ENCODE measurements around the gene TRIM25. TPM values are rescaled to one million over a fixed set of nuclear protein-coding genes. Genes with fewer than 3 reads are reported as not detected.

Gene TRIM25
- total RNA-seq, 1 experiment from 2014 or later = 92.8 TPM

DNA sequence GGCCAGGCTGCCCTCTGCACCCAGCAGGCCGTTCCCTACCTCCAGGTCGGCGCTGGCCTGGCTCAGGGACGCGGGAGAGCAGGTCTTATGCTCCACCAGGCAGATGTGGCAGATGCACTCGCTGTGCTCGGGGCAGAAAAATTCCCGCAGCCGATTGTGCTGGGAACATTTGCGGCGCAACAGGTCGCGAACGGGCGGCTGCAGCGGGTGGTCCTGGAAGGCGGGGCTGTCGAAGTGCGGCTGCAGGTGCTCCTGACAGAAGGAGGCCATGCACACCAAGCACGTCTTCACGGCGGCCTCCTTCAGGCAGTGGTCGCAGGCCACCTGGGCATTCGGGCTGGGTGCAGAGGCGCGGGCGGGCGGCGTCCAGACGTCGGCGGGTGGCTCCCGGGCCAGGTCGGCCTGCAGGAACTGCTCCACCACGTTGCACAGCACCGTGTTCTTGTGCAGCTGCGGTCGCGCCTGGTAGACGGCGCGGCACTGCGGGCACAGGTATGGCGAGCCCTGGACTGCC is 439 bp downstream of the TRIM25 start:
- intact Hi-C loops (cut with micrococcal nuclease; ENCODE audit: unreplicated experiment) = loop anchor here (5.0 kb wide), 1 partner anchor 126 kb away; no protein-coding TSS in a partner anchor
- H3K4me3 ChIP-seq = peak overlapping the region; percentile 83
- H3K9me3 ChIP-seq (ENCODE audit: insufficient read depth, low read depth) = peaks cover 10% of the 10 kb centered on the region; the same call in 1 of the 2 replicates
- CTCF ChIA-PET = interaction anchor here (0.6 kb wide), 1 partner anchor 102 kb away, joined by 7 read pairs; no protein-coding TSS in a partner anchor
- peak overlapping the region; percentile 86 for H2AFZ ChIP-seq
- H3K36me3 ChIP-seq (ENCODE audit: low read depth) = peaks cover 21% of the 10 kb centered on the region
- H3K27me3 ChIP-seq (ENCODE audit: insufficient read depth, low read depth) = no peaks in the 10 kb centered on the region
- H4K20me1 ChIP-seq (ENCODE audit: insufficient read depth) = peaks cover 8% of the 10 kb centered on the region; the same call in 1 of the 2 replicates
- peak overlapping the region; percentile 94 for H3K4me2 ChIP-seq
- H3K9me2 ChIP-seq (ENCODE audit: insufficient read depth) = no peaks in the 10 kb centered on the region
- H3K27ac ChIP-seq = peak overlapping the region; percentile 99
- peaks cover 38% of the 10 kb centered on the region for H3F3A ChIP-seq (ENCODE audit: insufficient read depth, low read depth)
- peaks cover 49% of the 10 kb centered on the region for H3K4me1 ChIP-seq (replicated peaks; ENCODE audit: insufficient read depth)
- TF ChIP-seq EZH2 (IDR thresholded peaks at IDR 0.05; ENCODE audit: low read depth) = no peak
- TF ChIP-seq, protein P1, sequence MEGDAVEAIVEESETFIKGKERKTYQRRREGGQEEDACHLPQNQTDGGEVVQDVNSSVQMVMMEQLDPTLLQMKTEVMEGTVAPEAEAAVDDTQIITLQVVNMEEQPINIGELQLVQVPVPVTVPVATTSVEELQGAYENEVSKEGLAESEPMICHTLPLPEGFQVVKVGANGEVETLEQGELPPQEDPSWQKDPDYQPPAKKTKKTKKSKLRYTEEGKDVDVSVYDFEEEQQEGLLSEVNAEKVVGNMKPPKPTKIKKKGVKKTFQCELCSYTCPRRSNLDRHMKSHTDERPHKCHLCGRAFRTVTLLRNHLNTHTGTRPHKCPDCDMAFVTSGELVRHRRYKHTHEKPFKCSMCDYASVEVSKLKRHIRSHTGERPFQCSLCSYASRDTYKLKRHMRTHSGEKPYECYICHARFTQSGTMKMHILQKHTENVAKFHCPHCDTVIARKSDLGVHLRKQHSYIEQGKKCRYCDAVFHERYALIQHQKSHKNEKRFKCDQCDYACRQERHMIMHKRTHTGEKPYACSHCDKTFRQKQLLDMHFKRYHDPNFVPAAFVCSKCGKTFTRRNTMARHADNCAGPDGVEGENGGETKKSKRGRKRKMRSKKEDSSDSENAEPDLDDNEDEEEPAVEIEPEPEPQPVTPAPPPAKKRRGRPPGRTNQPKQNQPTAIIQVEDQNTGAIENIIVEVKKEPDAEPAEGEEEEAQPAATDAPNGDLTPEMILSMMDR (conservative IDR thresholded peaks at IDR 0.05) = no peak
- no TSS peak for BruUV-seq (replicated peaks)
- no peak for DNase-seq
- POLR2A ChIA-PET (ENCODE audit: unreplicated experiment) = interaction anchor here (0.6 to 0.7 kb wide), 3 partner anchors 12 to 158 kb away, joined by 5 to 19 read pairs (median 5); no protein-coding TSS in a partner anchor
- peaks cover 64% of the 10 kb centered on the region for H3K79me2 ChIP-seq (ENCODE audit: low read depth)

DNA sequence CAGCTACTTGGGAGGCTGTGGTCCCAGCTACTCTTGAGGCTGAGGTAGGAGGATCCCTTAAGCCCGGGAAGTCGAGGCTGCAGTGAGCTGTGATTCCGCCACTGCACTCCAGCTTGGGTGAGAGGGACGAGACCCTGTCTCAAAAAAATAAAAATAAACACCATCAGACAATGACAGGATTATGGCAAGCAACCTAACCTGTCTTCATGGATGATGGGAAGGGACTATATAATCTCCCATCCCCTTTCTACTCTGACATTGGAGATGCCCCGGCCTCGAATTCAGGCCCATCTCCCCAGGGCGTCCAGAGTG is 893 bp downstream of the TRIM25 start:
- peak overlapping the region; percentile 86 for H2AFZ ChIP-seq
- peaks cover 68% of the 10 kb centered on the region for H3K79me2 ChIP-seq (ENCODE audit: low read depth)
- H3K36me3 ChIP-seq (ENCODE audit: low read depth) = peaks cover 24% of the 10 kb centered on the region
- H3K9me2 ChIP-seq (ENCODE audit: insufficient read depth) = no peaks in the 10 kb centered on the region
- peaks cover 9% of the 10 kb centered on the region; the same call in 1 of the 2 replicates for H4K20me1 ChIP-seq (ENCODE audit: insufficient read depth)
- H3K4me1 ChIP-seq (replicated peaks; ENCODE audit: insufficient read depth) = peaks cover 49% of the 10 kb centered on the region
- peaks cover 8% of the 10 kb centered on the region; the same call in 1 of the 2 replicates for H3K9me3 ChIP-seq (ENCODE audit: insufficient read depth, low read depth)
- H3K4me3 ChIP-seq = peak overlapping the region; percentile 83
- TF ChIP-seq EZH2 (IDR thresholded peaks at IDR 0.05; ENCODE audit: low read depth) = no peak
- TF ChIP-seq, protein P1 (conservative IDR thresholded peaks at IDR 0.05) = no peak
- ChIA-PET CTCF (no interaction called here), POLR2A (ENCODE audit: unreplicated experiment) (interaction anchor here (0.7 kb wide), 1 partner anchor 157 kb away, joined by 5 read pairs; no protein-coding TSS in a partner anchor)
- DNase-seq = no peak
- intact Hi-C loops (cut with micrococcal nuclease; ENCODE audit: unreplicated experiment) = loop anchor here (5.0 kb wide), 1 partner anchor 126 kb away; no protein-coding TSS in a partner anchor
- H3K27ac ChIP-seq = peak overlapping the region; percentile 99; the same call in 1 of the 2 replicates
- peak overlapping the region; percentile 94 for H3K4me2 ChIP-seq
- peaks cover 38% of the 10 kb centered on the region for H3F3A ChIP-seq (ENCODE audit: insufficient read depth, low read depth)
- BruUV-seq (replicated peaks) = no TSS peak
- H3K27me3 ChIP-seq (ENCODE audit: insufficient read depth, low read depth) = no peaks in the 10 kb centered on the region

DNA sequence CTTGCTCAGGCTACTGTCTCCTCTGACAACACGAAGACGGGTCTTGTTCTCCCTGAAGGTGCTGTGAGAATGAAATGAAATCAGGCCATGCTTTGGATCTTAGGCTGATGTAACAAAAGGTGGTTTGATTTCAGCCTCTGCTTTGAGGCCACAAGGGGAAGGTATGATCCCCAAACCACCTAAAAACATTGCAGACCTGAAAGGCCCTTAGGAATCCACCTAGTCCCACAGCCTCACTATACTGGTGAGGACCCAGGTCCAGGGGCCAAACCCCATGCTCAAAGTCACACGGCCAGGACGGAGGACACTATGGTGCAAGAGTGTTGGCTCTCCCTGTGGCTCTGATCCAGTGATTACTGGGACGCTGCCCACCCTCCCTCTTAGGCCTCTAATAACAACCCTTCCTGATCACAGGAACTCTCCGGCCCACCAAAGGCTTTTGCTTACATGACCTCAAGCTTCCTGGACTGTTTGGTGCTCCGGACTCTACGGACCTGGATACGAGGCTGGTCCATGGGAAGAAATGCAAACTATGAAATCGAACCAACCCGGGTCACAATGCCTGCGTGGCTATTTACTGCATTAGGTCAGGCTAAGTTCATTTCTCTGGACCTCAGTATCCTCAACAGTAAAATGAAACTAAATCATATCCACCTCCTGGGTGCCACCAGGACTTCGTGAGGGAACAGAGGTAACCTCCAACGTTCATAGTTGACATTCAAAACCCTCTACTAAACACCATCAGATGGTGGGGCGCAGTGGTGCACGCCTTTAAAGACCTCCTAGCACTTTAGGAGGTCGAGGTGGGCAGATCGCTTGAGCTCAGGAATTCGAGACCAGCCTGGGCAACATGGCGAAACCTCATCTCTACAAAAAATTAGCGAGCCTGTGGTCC is 1.5 kb downstream of the TRIM25 start:
- ChIA-PET POLR2A (ENCODE audit: unreplicated experiment) (interaction anchor here (0.7 kb wide), 1 partner anchor 156 kb away, joined by 5 read pairs; no protein-coding TSS in a partner anchor), CTCF (no interaction called here)
- H3K27me3 ChIP-seq (ENCODE audit: insufficient read depth, low read depth) = no peaks in the 10 kb centered on the region
- peaks cover 49% of the 10 kb centered on the region for H3K4me1 ChIP-seq (replicated peaks; ENCODE audit: insufficient read depth)
- no peak for DNase-seq
- no peaks in the 10 kb centered on the region for H3K9me2 ChIP-seq (ENCODE audit: insufficient read depth)
- H4K20me1 ChIP-seq (ENCODE audit: insufficient read depth) = peaks cover 9% of the 10 kb centered on the region
- H3K9me3 ChIP-seq (ENCODE audit: insufficient read depth, low read depth) = peaks cover 2% of the 10 kb centered on the region; the same call in 1 of the 2 replicates
- H3K4me3 ChIP-seq = peak overlapping the region; percentile 83
- intact Hi-C loops (cut with micrococcal nuclease; ENCODE audit: unreplicated experiment) = loop anchor here (5.0 kb wide), 1 partner anchor 125 kb away; no protein-coding TSS in a partner anchor
- H3K36me3 ChIP-seq (ENCODE audit: low read depth) = peaks cover 27% of the 10 kb centered on the region
- TF ChIP-seq EZH2 (IDR thresholded peaks at IDR 0.05; ENCODE audit: low read depth) = no peak
- TF ChIP-seq, protein P1 (conservative IDR thresholded peaks at IDR 0.05) = no peak
- TSS peak; percentile 31 for BruUV-seq (replicated peaks)
- peak overlapping the region; percentile 94 for H3K4me2 ChIP-seq
- H3F3A ChIP-seq (ENCODE audit: insufficient read depth, low read depth) = peaks cover 32% of the 10 kb centered on the region
- peak overlapping the region; percentile 86 for H2AFZ ChIP-seq
- peaks cover 68% of the 10 kb centered on the region for H3K79me2 ChIP-seq (ENCODE audit: low read depth)
- H3K27ac ChIP-seq = peak overlapping the region; percentile 99
